Activated CD4-positive, alpha-beta memory T cell treated with anti-CD3 and anti-CD28 coated beads, Interleukin-2, amount 10 ng/mL, durations not matched to agents 7 days and 5 days (primary cell): ENCODE data around the gene ITK. TPM values are rescaled to one million over a fixed set of nuclear protein-coding genes. Genes with fewer than 3 reads are reported as not detected.

Experiments
- CTCF ChIA-PET: fragments of 350-600 bp; sonication (Branson Sonifier 250); formaldehyde crosslinking; loops from one replicate; lab custom pipeline; 2021; ENCODE audit warnings: antibody characterized with exemption, inconsistent platforms; lab: Charles Lee
- POLR2A ChIA-PET: fragments of 350-600 bp; sonication (Branson Sonifier 250); formaldehyde crosslinking; loops from one replicate; lab custom pipeline; 2021; ENCODE audit warnings: antibody characterized with exemption; lab: Charles Lee
- DNase-seq: peaks from one replicate; pipeline ENCODE4 v3.0.0-alpha.2; 2020
- H3K27ac Mint-ChIP-seq: one replicate; pipeline ENCODE4 v1.8.0; 2021; ENCODE audit warnings: mild to moderate bottlenecking, mixed read lengths
- H3K27me3 Mint-ChIP-seq: one replicate; pipeline ENCODE4 v1.8.0; 2021; ENCODE audit warnings: mixed read lengths
- H3K36me3 Mint-ChIP-seq: one replicate; pipeline ENCODE4 v1.8.0; 2021; ENCODE audit warnings: low read depth, mixed read lengths
- H3K4me1 Mint-ChIP-seq: one replicate; pipeline ENCODE4 v1.8.0; 2021; ENCODE audit warnings: mixed read lengths
- H3K4me3 Mint-ChIP-seq: one replicate; pipeline ENCODE4 v1.8.0; 2021; ENCODE audit warnings: mild to moderate bottlenecking, mixed read lengths
- H3K9me3 Mint-ChIP-seq: one replicate; pipeline ENCODE4 v1.8.0; 2021; ENCODE audit warnings: mixed read lengths
- total RNA-seq, 2 experiments: library from RNA; stranded (reverse); gene quantifications; one replicate each; pipeline ENCODE4 v1.2.3, GENCODE V29; 2021

Gene ITK
- total RNA-seq, 2 experiments from 2014 or later, result 247 to 249 TPM

DNA sequence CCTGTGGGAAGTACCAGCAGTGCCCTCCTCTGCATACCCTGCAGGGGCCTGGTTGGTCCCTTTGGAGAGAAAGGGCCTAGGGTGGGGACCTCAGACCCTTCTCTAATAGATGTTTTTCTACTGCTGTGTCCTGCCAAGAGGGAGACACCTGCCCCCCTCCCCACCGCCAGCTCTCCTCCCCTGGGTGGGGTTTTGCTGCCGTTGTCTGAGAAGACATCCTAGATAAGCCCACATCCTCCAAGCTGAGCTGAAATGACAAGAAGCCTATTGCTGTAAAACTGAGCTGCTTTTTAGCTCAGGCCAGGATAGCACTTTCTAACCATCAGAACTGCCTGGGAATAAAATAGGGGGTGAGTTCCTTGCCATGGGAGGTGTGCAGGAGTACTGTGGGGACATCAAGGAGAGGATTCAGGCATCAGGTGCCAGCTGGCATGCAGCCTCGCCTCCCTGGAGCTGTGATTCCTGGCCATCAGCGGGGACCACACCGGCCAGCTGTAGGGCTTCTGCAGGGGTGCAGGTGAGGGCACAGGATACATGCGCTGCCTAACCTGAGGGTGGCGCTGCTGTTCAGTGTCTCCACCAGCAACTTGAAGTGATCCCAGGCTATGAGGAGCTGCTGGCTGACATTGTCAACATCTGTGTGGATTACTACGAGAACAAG is 123.2 kb downstream of the ITK start:
- CTCF ChIA-PET, result interaction anchor here (0.6 to 3.2 kb wide), 15 partner anchors 9 to 161 kb away, joined by 3 to 21 read pairs (median 4); partner anchors contain the start of gene MED7
- peak; percentile 65 for DNase-seq
- no peaks in the 10 kb centered on the region for H3K27me3 Mint-ChIP-seq
- H3K36me3 Mint-ChIP-seq, result peaks cover 86% of the 10 kb centered on the region
- peak overlapping the region; percentile 60 for H3K4me3 Mint-ChIP-seq
- H3K9me3 Mint-ChIP-seq, result peaks cover 2% of the 10 kb centered on the region
- H3K27ac Mint-ChIP-seq, result peak overlapping the region; percentile 93
- POLR2A ChIA-PET, result interaction anchor here (0.7 to 1.7 kb wide), 15 partner anchors 9 to 161 kb away, joined by 3 to 19 read pairs (median 4); partner anchors contain the start of genes CYFIP2 and MED7
- peaks cover 64% of the 10 kb centered on the region for H3K4me1 Mint-ChIP-seq

Other genes with a start within 250 kb of the ITK start
- gene TIMD4, start 217.6 kb upstream of the ITK start, total RNA-seq, result 1 to 10 TPM; 2.4 TPM
- gene HAVCR1, start 121.7 kb upstream of the ITK start, total RNA-seq, result 1 to 10 TPM; 3.6 to 3.7 TPM
- gene HAVCR2, start 71.8 kb upstream of the ITK start, total RNA-seq, result 10 to 100 TPM; 62.4 to 66.9 TPM
- gene MED7, start 38.0 kb upstream of the ITK start, total RNA-seq, result 10 to 100 TPM; 16.8 to 17.7 TPM
- gene GARIN3, start 14.6 kb upstream of the ITK start, total RNA-seq, result under 1 TPM in 1 of 2 experiments, not detected in 1; 0.13 TPM
- gene CYFIP2, start 85.3 kb downstream of the ITK start, total RNA-seq, result 100 to 1,000 TPM; 337 to 354 TPM